HG03196 (cell line): ENCODE measurements around the gene GPR42.

Experiments used
- ATAC-seq: cut with Tn5 transposase; IDR thresholded peaks from one replicate; pipeline ENCODE4 v1.9.1; 2021; ENCODE audit not compliant: unreplicated experiment

GPR42 gene

GRCh38 chr19:35417713-35418534 is 47.1 kb downstream of the GPR42 start:
- ATAC-seq, result no peak

DNA sequence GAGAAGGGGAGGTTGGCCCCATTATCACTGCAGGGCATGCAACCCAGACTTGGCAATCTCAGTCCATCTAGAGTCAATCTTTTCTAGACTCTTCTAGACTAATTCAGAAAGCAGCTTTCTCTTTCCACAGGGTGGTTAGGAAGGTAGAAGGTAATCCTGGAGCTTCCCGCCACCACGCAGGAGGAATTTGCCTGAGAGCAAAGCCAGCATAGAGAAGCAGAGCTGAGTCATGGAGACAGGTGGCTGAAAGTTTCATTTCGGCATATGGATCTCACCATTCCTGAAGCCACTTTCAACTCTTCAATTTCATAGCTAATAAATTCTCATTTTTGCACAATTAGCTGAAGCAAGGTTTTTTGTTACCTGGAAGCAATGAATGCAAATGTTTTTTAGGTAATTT is 48.2 kb downstream of the GPR42 start:
- no peak for ATAC-seq

GRCh38 chr19:35419805-35420204 is 48.9 kb downstream of the GPR42 start:
- no peak for ATAC-seq

DNA sequence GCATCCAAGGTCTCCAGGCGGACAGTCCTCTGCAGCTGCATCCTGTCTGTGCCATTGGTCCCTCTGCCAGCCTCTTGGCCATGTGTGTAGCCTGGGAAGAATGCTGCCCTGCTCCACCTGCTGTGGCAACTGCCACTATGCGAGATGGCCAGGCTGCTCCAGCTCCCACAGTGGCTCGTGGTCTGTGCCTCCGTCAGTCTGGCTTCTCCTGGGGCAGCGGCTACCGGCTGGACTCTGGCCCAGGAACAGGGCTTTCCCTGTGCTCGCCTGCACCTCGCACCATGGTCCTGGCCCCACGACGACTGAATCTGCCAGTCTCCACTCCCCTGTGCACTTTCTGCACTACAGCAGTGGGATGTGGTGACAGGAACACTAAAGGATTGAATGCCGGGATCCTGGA is 50.5 kb downstream of the GPR42 start:
- ATAC-seq, result no peak
